Natural killer cell treated with Interleukin-12 subunit alpha and Interleukin-12 subunit beta and Interleukin-15 and Interleukin-18, amount 100 ng/mL, for 72 hours (primary cell): ENCODE measurements around the gene ANKRD13C. TPM values are rescaled to one million over a fixed set of nuclear protein-coding genes. Genes with fewer than 3 reads are reported as not detected.
"Not testable (repeated sequence)": the region's sequence is repeated elsewhere in the genome, so short reads cannot be mapped to it uniquely, and the experiment has no call there.

Experiments
- ATAC-seq, 2 donors: fragments of 150-1000 bp; cut with Tn5 transposase in 1 of 2; sonication (Bioruptor Pico), chemical (Tn5 transposase) in 1 of 2; 2 replicates each; pipeline ENCODE4 v1.10.0; 2021
- DNase-seq: peaks from one replicate; pipeline ENCODE4 v3.0.0; 2022; ENCODE audit warnings: low spot score
- H3K27ac Mint-ChIP-seq, 2 donors: 1 replicate in 1 of 2; 2 replicates in 1 of 2; pipeline ENCODE4 v1.8.0; 2022; ENCODE audit warnings: mixed read lengths in 2 of 2, mild to moderate bottlenecking in 1 of 2, moderate library complexity in 1 of 2
- H3K27me3 Mint-ChIP-seq, 2 donors: 1 replicate in 1 of 2; 2 replicates in 1 of 2; pipeline ENCODE4 v1.8.0; 2022; ENCODE audit warnings: mixed read lengths in 2 of 2
- H3K36me3 Mint-ChIP-seq: one replicate; pipeline ENCODE4 v1.8.0; 2022; ENCODE audit warnings: mixed read lengths
- H3K4me1 Mint-ChIP-seq, 2 donors: 1 replicate in 1 of 2; 2 replicates in 1 of 2; pipeline ENCODE4 v1.8.0; 2022; ENCODE audit warnings: low read depth in 2 of 2, mixed read lengths in 2 of 2, mild to moderate bottlenecking in 1 of 2
- H3K4me3 Mint-ChIP-seq: one replicate; pipeline ENCODE4 v1.8.0; 2022; ENCODE audit warnings: mixed read lengths
- H3K9me3 Mint-ChIP-seq: 2 replicates; pipeline ENCODE4 v1.8.0; 2022; ENCODE audit warnings: mixed read lengths
- total RNA-seq, 2 donors: library from RNA; stranded (reverse); gene quantifications; one replicate each; pipeline ENCODE4 v1.2.3, GENCODE V29; 2022

The ANKRD13C gene
- total RNA-seq, 2 donors from 2014 or later = 27.0 to 33.2 TPM

- H3K4me3 Mint-ChIP-seq, H3K27ac Mint-ChIP-seq, H3K9me3 Mint-ChIP-seq, ATAC-seq, H3K27me3 Mint-ChIP-seq, DNase-seq: not testable (repeated sequence)
- H3K4me1 Mint-ChIP-seq = peaks cover 27 to 46% of the 10 kb centered on the region in 2 donors
- peaks cover 14% of the 10 kb centered on the region for H3K36me3 Mint-ChIP-seq
These were observed 4.7 kb downstream of the ANKRD13C start for GRCh38 chr1:70349799-70350198.

DNA sequence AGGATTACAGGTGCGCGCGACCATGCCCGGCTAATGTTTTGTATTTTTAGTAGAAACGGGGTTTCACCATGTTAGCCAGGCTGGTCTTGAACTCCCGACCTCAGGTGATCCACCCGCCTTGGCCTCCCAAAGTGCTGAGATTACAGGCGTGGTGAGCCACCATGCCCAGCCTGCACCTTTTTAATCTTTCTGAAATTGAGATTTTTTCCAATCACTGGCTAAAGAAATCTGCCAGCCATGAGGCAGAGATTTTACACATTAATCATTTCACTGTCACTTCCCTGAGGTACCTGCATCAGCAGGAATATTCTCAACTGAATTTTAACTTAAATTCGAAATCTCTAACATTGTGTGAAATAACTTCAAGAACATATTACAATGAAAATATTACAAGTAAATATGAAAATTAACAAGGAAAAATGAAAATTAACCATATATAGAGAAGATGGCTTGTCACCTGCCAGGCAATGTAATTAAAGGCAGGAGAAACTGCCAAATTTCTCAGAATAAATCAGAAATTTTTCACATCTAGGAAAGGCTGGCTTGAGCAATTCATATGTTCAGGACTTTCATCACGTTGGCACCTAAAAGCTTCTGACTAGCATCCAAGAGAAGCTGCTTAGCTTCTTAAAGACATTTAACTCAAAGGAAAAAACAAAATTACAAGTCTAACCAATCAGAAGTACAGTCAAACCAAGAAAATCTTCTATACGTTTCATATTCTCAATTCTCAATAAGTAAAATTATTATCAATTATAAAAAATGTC lies 5.9 kb downstream of the ANKRD13C start:
- Mint-ChIP-seq H3K27ac (no peak overlapping the region), H3K4me3 (no peak overlapping the region), H3K27me3 (no peaks in the 10 kb centered on the region), H3K36me3 (peaks cover 11% of the 10 kb centered on the region), H3K9me3 (no peaks in the 10 kb centered on the region), H3K4me1 (peaks cover 25 to 42% of the 10 kb centered on the region in 2 donors)
- ATAC-seq (no peak), DNase-seq (no peak)

DNA sequence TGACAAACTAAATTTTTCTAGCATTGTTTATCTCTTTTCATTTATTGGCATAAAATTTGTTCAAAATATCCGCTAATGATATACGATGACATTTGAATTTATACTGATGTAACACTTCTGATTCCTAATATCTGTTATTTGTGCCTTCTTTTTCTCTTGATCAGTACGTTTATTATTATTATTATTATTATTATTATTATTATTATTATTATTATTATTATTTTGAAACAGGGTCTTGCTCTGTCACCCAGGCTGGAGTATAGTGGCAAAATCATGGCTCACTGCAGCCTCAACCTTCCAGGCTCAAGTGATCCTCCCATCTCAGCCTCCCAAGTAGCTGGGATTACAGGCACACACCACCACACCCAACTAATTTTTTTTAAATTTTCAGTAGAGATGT lies 14.9 kb downstream of the ANKRD13C start:
- not testable (repeated sequence) for H3K4me3 Mint-ChIP-seq, ATAC-seq

DNA sequence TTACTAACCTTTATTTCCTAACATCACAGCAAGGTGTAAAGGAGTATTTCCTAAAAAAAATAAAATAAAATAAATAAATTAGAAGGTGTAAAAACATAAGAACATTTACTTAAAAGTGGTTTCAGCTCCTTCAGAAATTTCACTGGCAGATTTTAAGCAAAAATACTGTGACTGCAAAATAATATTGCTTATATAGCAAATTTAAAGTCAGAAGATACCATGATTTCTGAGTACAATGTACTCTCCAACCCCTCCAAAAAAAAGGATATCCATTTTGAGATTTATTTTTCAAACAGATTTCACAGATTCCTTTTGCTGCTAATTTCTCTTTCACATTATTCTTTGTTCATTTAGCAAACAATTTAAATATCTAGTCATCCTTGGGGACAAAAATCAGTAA lies 18.5 kb downstream of the ANKRD13C start:
- H3K4me3 Mint-ChIP-seq = no peak overlapping the region
- DNase-seq (no peak), ATAC-seq (no peak)
- H3K4me1 Mint-ChIP-seq = peaks cover 2 to 6% of the 10 kb centered on the region in 2 donors
- H3K27ac Mint-ChIP-seq = no peak overlapping the region
- H3K27me3 Mint-ChIP-seq = no peaks in the 10 kb centered on the region
- no peaks in the 10 kb centered on the region for H3K36me3 Mint-ChIP-seq
- H3K9me3 Mint-ChIP-seq = no peaks in the 10 kb centered on the region

More for the DNA sequence above, 14.9 kb downstream of the ANKRD13C start:
- not testable (repeated sequence) for H3K36me3 Mint-ChIP-seq, H3K27ac Mint-ChIP-seq, H3K9me3 Mint-ChIP-seq, DNase-seq, H3K27me3 Mint-ChIP-seq
- H3K4me1 Mint-ChIP-seq = peaks cover 6 to 11% of the 10 kb centered on the region in 2 donors

DNA sequence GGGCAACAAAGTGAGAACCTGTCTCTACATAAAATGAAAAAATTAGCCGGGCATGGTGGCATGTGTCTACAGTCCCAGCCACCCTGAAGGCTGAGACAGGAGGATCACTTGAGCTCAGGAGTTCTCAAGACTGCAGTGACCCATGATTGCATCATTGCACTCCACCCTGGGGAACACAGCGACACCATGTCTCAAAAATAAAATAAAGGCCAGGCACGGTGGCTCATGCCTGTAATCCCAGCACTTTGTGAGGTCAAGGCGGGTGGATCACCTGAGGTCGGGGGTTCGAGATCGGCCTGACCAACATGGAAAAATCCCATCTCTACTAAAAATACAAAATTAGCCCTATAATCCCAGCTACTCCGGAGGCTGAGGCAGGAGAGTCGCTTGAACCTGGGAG lies 20.1 kb downstream of the ANKRD13C start:
- Mint-ChIP-seq H3K27ac (no peak overlapping the region), H3K9me3 (no peaks in the 10 kb centered on the region), H3K4me3 (no peak overlapping the region), H3K4me1 (peaks cover 6 to 8% of the 10 kb centered on the region in 2 donors), H3K27me3 (no peaks in the 10 kb centered on the region), H3K36me3 (no peaks in the 10 kb centered on the region)
- no peak for ATAC-seq
- DNase-seq = no peak

DNA sequence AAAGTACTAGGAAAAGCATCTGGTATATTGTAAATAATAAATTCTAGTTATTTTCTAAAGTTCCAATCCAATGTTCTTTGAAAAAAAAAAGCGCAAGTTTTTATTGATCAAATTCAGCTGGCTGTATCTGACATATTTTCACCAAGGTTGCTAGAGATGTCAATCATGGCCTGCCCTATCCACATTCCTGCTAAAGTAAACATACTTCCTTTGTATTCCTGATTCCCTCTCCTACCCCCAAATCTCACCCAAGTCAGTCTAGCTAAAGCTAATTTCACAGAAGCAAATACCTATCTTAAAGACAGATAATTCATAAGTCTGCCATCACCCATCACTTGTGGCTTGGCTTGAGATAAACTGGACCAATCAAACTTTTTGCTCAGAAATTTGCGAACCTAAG lies 21.3 kb downstream of the ANKRD13C start:
- Mint-ChIP-seq H3K9me3 (no peaks in the 10 kb centered on the region), H3K27ac (no peak overlapping the region), H3K4me1 (peaks cover 6 to 8% of the 10 kb centered on the region in 2 donors), H3K27me3 (no peaks in the 10 kb centered on the region), H3K4me3 (no peak overlapping the region), H3K36me3 (no peaks in the 10 kb centered on the region)
- DNase-seq (no peak), ATAC-seq (no peak)

- no peaks in the 10 kb centered on the region for H3K9me3 Mint-ChIP-seq
- DNase-seq (no peak), ATAC-seq (no peak)
- no peaks in the 10 kb centered on the region for H3K27me3 Mint-ChIP-seq
- peaks cover 11 to 12% of the 10 kb centered on the region in 2 donors for H3K4me1 Mint-ChIP-seq
- H3K36me3 Mint-ChIP-seq = no peaks in the 10 kb centered on the region
- H3K27ac Mint-ChIP-seq = no peak overlapping the region
- no peak overlapping the region for H3K4me3 Mint-ChIP-seq
These were observed 22.6 kb downstream of the ANKRD13C start for GRCh38 chr1:70331962-70332361.

GRCh38 chr1:70327306-70328076 lies 27.0 kb downstream of the ANKRD13C start:
- Mint-ChIP-seq H3K4me1 (peaks cover 6 to 12% of the 10 kb centered on the region in 2 donors), H3K36me3 (no peaks in the 10 kb centered on the region), H3K27ac (no peak overlapping the region), H3K27me3 (no peaks in the 10 kb centered on the region), H3K9me3 (no peaks in the 10 kb centered on the region), H3K4me3 (no peak overlapping the region)
- ATAC-seq (no peak), DNase-seq (no peak)

- DNase-seq (no peak), ATAC-seq (no peak)
- Mint-ChIP-seq H3K4me3 (no peak overlapping the region), H3K9me3 (no peaks in the 10 kb centered on the region), H3K27me3 (no peaks in the 10 kb centered on the region), H3K36me3 (no peaks in the 10 kb centered on the region), H3K4me1 (peaks cover 6 to 10% of the 10 kb centered on the region in 2 donors), H3K27ac (no peak overlapping the region)
These were observed 29.8 kb downstream of the ANKRD13C start for GRCh38 chr1:70324683-70325082.

GRCh38 chr1:70319750-70320149 lies 34.8 kb downstream of the ANKRD13C start:
- Mint-ChIP-seq H3K4me1 (peaks cover 11 to 16% of the 10 kb centered on the region in 2 donors), H3K27ac (no peak overlapping the region), H3K36me3 (no peaks in the 10 kb centered on the region), H3K4me3 (no peak overlapping the region), H3K9me3 (no peaks in the 10 kb centered on the region), H3K27me3 (no peaks in the 10 kb centered on the region)
- DNase-seq (no peak), ATAC-seq (no peak)

GRCh38 chr1:70318191-70318590 lies 36.3 kb downstream of the ANKRD13C start:
- ATAC-seq = no peak
- Mint-ChIP-seq H3K4me3 (no peak overlapping the region), H3K4me1 (peaks cover 11 to 16% of the 10 kb centered on the region in 2 donors), H3K36me3 (no peaks in the 10 kb centered on the region), H3K27me3 (no peaks in the 10 kb centered on the region), H3K9me3 (no peaks in the 10 kb centered on the region), H3K27ac (no peak overlapping the region)
- no peak for DNase-seq

- Mint-ChIP-seq H3K9me3 (no peaks in the 10 kb centered on the region), H3K4me3 (no peak overlapping the region), H3K4me1 (peaks cover 11 to 16% of the 10 kb centered on the region in 2 donors), H3K36me3 (no peaks in the 10 kb centered on the region), H3K27ac (no peak overlapping the region), H3K27me3 (no peaks in the 10 kb centered on the region)
- no peak for DNase-seq
- ATAC-seq = no peak
These were observed 37.4 kb downstream of the ANKRD13C start for GRCh38 chr1:70317087-70317486.

DNA sequence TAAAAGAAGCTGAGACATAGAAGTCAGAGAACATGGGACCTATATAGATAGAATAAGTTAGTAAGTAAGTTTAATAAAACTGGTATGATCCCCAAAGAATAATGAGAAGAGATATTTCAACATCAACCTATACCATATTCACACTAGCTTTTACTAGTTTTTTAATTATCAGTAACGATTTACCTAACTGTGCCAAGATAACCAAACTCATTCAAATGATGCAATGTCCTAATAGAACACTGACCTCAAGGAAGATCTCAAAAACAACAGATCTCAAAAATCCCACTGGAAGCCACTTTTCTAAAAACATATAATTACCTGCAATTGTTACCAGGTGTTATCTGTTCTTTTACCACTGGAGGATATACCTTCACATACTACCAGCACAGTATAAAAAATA lies 38.7 kb downstream of the ANKRD13C start:
- no peak overlapping the region for H3K4me3 Mint-ChIP-seq
- no peak for DNase-seq
- H3K4me1 Mint-ChIP-seq = peaks cover 11 to 16% of the 10 kb centered on the region in 2 donors
- no peaks in the 10 kb centered on the region for H3K27me3 Mint-ChIP-seq
- no peaks in the 10 kb centered on the region for H3K9me3 Mint-ChIP-seq
- no peaks in the 10 kb centered on the region for H3K36me3 Mint-ChIP-seq
- no peak for ATAC-seq
- no peak overlapping the region for H3K27ac Mint-ChIP-seq

DNA sequence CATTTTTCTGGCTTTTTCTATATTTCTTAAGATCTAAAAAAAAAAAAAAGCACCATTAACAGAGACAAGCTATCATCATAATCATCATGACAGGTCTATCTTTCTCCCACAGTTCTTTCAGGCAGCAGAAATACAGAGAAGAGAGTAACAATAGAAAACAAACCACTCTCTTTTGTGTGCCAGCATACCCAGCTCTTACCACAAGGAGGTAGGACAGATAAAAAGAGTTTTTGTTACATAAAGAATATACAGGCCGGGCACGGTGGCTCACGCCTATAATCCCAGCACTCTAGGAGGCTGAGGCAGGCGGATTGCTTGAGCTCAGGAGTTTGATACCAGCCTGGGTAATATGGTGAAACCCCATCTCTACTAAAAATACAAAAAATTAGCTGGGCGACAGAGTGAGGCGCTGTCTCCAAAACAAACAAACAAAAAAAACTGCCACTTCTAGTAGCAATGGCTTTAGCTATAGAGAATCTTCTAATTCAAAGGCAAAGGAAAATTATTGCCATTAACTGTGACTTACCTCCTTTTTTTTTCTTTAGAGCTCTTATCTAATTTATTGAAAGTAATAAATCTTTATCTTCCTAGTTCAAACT lies 39.7 kb downstream of the ANKRD13C start:
- H3K4me1 Mint-ChIP-seq = peaks cover 8 to 14% of the 10 kb centered on the region in 2 donors

More for the DNA sequence above, 39.7 kb downstream of the ANKRD13C start:
- Mint-ChIP-seq H3K4me3 (no peak overlapping the region), H3K9me3 (no peaks in the 10 kb centered on the region), H3K27ac (no peak overlapping the region), H3K27me3 (no peaks in the 10 kb centered on the region), H3K36me3 (no peaks in the 10 kb centered on the region)
- DNase-seq (no peak), ATAC-seq (no peak)
